CD4-positive, alpha-beta T cell (primary cell): Measurements from ENCODE around the gene PPAT. TPM values are rescaled to one million over a fixed set of nuclear protein-coding genes. Genes with fewer than 3 reads are reported as not detected.
"Not testable (repeated sequence)": the region's sequence is repeated elsewhere in the genome, so short reads cannot be mapped to it uniquely, and the experiment has no call there.

ENCODE experiments used
- ATAC-seq: fragments of 200-7000 bp; cut with Tn5 transposase; one replicate; pipeline ENCODE4 v1.10.0; 2022; ENCODE audit warnings: mild to moderate bottlenecking; ENCODE audit not compliant: poor library complexity
- CTCF ChIA-PET: fragments of 350-600 bp; sonication (Branson Sonifier 250); formaldehyde crosslinking; loops from one replicate; lab custom pipeline; 2021; ENCODE audit warnings: antibody characterized with exemption, inconsistent platforms; lab: Charles Lee
- POLR2A ChIA-PET: fragments of 350-600 bp; sonication (Branson Sonifier 250); formaldehyde crosslinking; loops from one replicate; lab custom pipeline; 2021; ENCODE audit warnings: antibody characterized with exemption, inconsistent platforms; lab: Charles Lee
- DNase-seq, 14 experiments: peaks; one replicate each; pipeline ENCODE4 v3.0.0-alpha.2; 2013 to 2020; ENCODE audit warnings: mixed read lengths in 2 of 14
- H3K27ac ChIP-seq, 2 donors: one replicate each; pipeline versions ENCODE4 v1.5.1 to v1.7.0; 2013; ENCODE audit warnings: low read length in 2 of 2, low read depth in 1 of 2, mild to moderate bottlenecking in 1 of 2
- H3K27me3 ChIP-seq, 2 experiments: 1 replicate in 1 of 2; 2 replicates in 1 of 2; pipeline versions ENCODE4 v1.6.1 to v1.7.0; 2013; ENCODE audit warnings: low read length in 2 of 2, control low read depth in 1 of 2, mild to moderate bottlenecking in 1 of 2, moderate library complexity in 1 of 2; ENCODE audit not compliant: insufficient read depth in 2 of 2, control insufficient read depth in 1 of 2
- H3K36me3 ChIP-seq: one replicate; pipeline ENCODE4 v1.6.1; 2013; ENCODE audit warnings: low read length, control low read depth; ENCODE audit not compliant: insufficient read depth
- H3K4me1 ChIP-seq: one replicate; pipeline ENCODE4 v1.6.1; 2013; ENCODE audit warnings: low read length, control low read depth; ENCODE audit not compliant: insufficient read depth
- H3K4me3 ChIP-seq: one replicate; pipeline ENCODE4 v1.5.1; 2013; ENCODE audit warnings: mild to moderate bottlenecking, low read length, moderate library complexity
- H3K9me3 ChIP-seq, 2 experiments: 1 replicate in 1 of 2; 2 replicates in 1 of 2; pipeline versions ENCODE4 v1.6.1 to v1.7.0; 2013; ENCODE audit warnings: low read length in 2 of 2, mild to moderate bottlenecking in 2 of 2, control low read depth in 1 of 2, moderate library complexity in 1 of 2; ENCODE audit not compliant: control insufficient read depth in 1 of 2, insufficient read depth in 1 of 2
- H3K27ac Mint-ChIP-seq: one replicate; pipeline ENCODE4 v1.8.0; 2020; ENCODE audit warnings: mixed read lengths
- H3K27me3 Mint-ChIP-seq: one replicate; pipeline ENCODE4 v1.8.0; 2021; ENCODE audit warnings: mixed read lengths
- H3K36me3 Mint-ChIP-seq: one replicate; pipeline ENCODE4 v1.8.0; 2021; ENCODE audit warnings: low read depth, mixed read lengths
- H3K4me1 Mint-ChIP-seq: one replicate; pipeline ENCODE4 v1.8.0; 2021; ENCODE audit warnings: low read depth, mixed read lengths
- H3K4me3 Mint-ChIP-seq: one replicate; pipeline ENCODE4 v1.8.0; 2020; ENCODE audit warnings: mild to moderate bottlenecking, mixed read lengths
- H3K9me3 Mint-ChIP-seq: one replicate; pipeline ENCODE4 v1.8.0; 2020; ENCODE audit warnings: mixed read lengths
- CTCF ChIP-seq: fragments of 200-600 bp; IDR thresholded peaks from one replicate; pipeline ENCODE4 v1.8.0; 2022; ENCODE audit warnings: antibody characterized with exemption, mild to moderate bottlenecking
- intact Hi-C, 2 experiments: fragments of 100-400 bp; cut with DNase I in 1 of 2; cut with micrococcal nuclease in 1 of 2; formaldehyde crosslinking; loops; one replicate each; pipeline versions ENCODE4 v1.15.1 to v1.9.0; 2023 to 2025; cut with DNase I, micrococcal nuclease
- total RNA-seq, 174 experiments: library from RNA in 2 of 174; stranded (reverse) in 2 of 174; gene quantifications; one replicate each; pipeline ENCODE4 v1.2.3 and lab custom pipeline; 2021 to 2026

Gene PPAT
- total RNA-seq, 2 experiments from 2014 or later = 4.7 to 6.3 TPM

- H3K9me3 ChIP-seq = no peaks in the 10 kb centered on the region
- intact Hi-C loops = loop anchor here in 1 of 2 experiments (10.0 kb wide), 2 partner anchors 517 to 523 kb away; partner anchors contain the start of gene CEP135
- Mint-ChIP-seq H3K36me3 (peaks cover 61% of the 10 kb centered on the region), H3K4me3 (no peak overlapping the region), H3K27me3 (no peaks in the 10 kb centered on the region), H3K27ac (no peak overlapping the region), H3K9me3 (no peaks in the 10 kb centered on the region), H3K4me1 (peaks cover 41% of the 10 kb centered on the region)
- DNase-seq (no peak), ATAC-seq (no peak)
- no peak overlapping the region for H3K27ac ChIP-seq
- H3K36me3 ChIP-seq = peaks cover 36% of the 10 kb centered on the region
- H3K4me3 ChIP-seq = no peak overlapping the region
- CTCF ChIA-PET = interaction anchor here (0.8 kb wide), 1 partner anchor 22 kb away, joined by 3 read pairs; no protein-coding TSS in a partner anchor
- TF ChIP-seq CTCF = no peak
- POLR2A ChIA-PET = interaction anchor here (0.7 to 6.1 kb wide), 2 partner anchors 26 to 42 kb away, joined by 6 to 38 read pairs; partner anchors contain the start of genes PAICS and PPAT
- H3K4me1 ChIP-seq = peaks cover 20% of the 10 kb centered on the region
- H3K27me3 ChIP-seq = no peaks in the 10 kb centered on the region
Measured at GRCh38 chr4:56462157-56462556, 26.7 kb upstream of the PPAT start.

- H3K36me3 ChIP-seq = peaks cover 45% of the 10 kb centered on the region
- peaks cover 3% of the 10 kb centered on the region for H3K4me1 ChIP-seq
- no peaks in the 10 kb centered on the region for H3K27me3 Mint-ChIP-seq
- H3K4me3 Mint-ChIP-seq = no peak overlapping the region
- POLR2A ChIA-PET = interaction anchor here (1.7 to 6.1 kb wide), 2 partner anchors 8 to 24 kb away, joined by 5 to 38 read pairs; partner anchors contain the start of genes PAICS, PPAT and SRP72
- no peak overlapping the region for H3K4me3 ChIP-seq
- ATAC-seq = no peak
- H3K36me3 Mint-ChIP-seq = peaks cover 71% of the 10 kb centered on the region
- intact Hi-C loops = loop anchor here in 1 of 2 experiments (10.0 kb wide), 2 partner anchors 515 to 525 kb away; partner anchors contain the start of gene CEP135
- H3K4me1 Mint-ChIP-seq = peaks cover 20% of the 10 kb centered on the region
- H3K27me3 ChIP-seq = no peaks in the 10 kb centered on the region
- no peak overlapping the region for H3K27ac ChIP-seq
- no peaks in the 10 kb centered on the region for H3K9me3 Mint-ChIP-seq
- CTCF ChIA-PET = interaction anchor here (0.6 to 0.7 kb wide), 2 partner anchors 37 to 55 kb away, joined by 3 to 4 read pairs; no protein-coding TSS in a partner anchor
- no peak for DNase-seq
- H3K9me3 ChIP-seq = no peaks in the 10 kb centered on the region
- no peak overlapping the region for H3K27ac Mint-ChIP-seq
- no peak for TF ChIP-seq CTCF
Measured at GRCh38 chr4:56460085-56460484, 24.7 kb upstream of the PPAT start.

GRCh38 chr4:56450342-56450741, 14.9 kb upstream of the PPAT start:
- ChIA-PET CTCF (interaction anchor here (1.1 kb wide), 1 partner anchor 36 kb away, joined by 3 read pairs; no protein-coding TSS in a partner anchor), POLR2A (no interaction called here)
- DNase-seq = no peak
- H3K27me3 ChIP-seq = no peaks in the 10 kb centered on the region
- peaks cover 48% of the 10 kb centered on the region for H3K36me3 ChIP-seq
- H3K27me3 Mint-ChIP-seq = no peaks in the 10 kb centered on the region
- no peak overlapping the region for H3K27ac ChIP-seq
- no peaks in the 10 kb centered on the region for H3K4me1 Mint-ChIP-seq
- H3K9me3 ChIP-seq = no peaks in the 10 kb centered on the region
- no peak overlapping the region for H3K4me3 ChIP-seq
- H3K4me3 Mint-ChIP-seq = no peak overlapping the region
- ATAC-seq = no peak
- intact Hi-C loops = no loop called here
- no peaks in the 10 kb centered on the region for H3K4me1 ChIP-seq
- TF ChIP-seq CTCF = no peak
- H3K36me3 Mint-ChIP-seq = peaks cover 88% of the 10 kb centered on the region
- H3K9me3 Mint-ChIP-seq = no peaks in the 10 kb centered on the region
- H3K27ac Mint-ChIP-seq = no peak overlapping the region

GRCh38 chr4:56449475-56449874, 14.1 kb upstream of the PPAT start:
- CTCF ChIA-PET, H3K4me3 Mint-ChIP-seq, POLR2A ChIA-PET, H3K4me1 Mint-ChIP-seq, H3K27ac Mint-ChIP-seq, H3K4me1 ChIP-seq, H3K4me3 ChIP-seq, H3K27ac ChIP-seq, DNase-seq, H3K27me3 Mint-ChIP-seq, H3K27me3 ChIP-seq, intact Hi-C loops, H3K9me3 Mint-ChIP-seq, ATAC-seq, H3K9me3 ChIP-seq: not testable (repeated sequence)
- H3K36me3 ChIP-seq = peaks cover 39% of the 10 kb centered on the region
- peaks cover 87% of the 10 kb centered on the region for H3K36me3 Mint-ChIP-seq
